Measurements from ENCODE around the gene KANK4.

DNA sequence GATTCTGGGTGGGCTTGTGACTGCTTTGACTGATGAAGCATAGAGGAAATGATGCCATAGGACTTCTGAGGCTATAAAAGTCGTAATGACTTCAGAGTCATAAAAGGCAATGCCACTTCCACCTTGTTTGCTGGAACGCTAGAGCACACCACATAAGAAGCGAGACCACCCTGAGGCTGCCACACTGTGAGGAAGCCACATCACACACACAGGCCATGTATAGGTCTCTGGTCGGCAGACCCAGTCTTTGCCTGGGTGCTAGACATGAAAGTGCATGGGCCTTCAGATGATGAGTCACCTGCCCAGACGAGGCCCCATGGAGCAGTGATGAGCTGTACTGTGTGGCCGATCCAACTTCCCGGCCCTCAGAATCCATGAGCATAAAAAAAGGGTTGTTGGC is 14.2 kb upstream of the KANK4 start:
- TF ChIP-seq POLR2A (IDR thresholded peaks at IDR 0.05), result no peak
- TF ChIP-seq, protein P1, sequence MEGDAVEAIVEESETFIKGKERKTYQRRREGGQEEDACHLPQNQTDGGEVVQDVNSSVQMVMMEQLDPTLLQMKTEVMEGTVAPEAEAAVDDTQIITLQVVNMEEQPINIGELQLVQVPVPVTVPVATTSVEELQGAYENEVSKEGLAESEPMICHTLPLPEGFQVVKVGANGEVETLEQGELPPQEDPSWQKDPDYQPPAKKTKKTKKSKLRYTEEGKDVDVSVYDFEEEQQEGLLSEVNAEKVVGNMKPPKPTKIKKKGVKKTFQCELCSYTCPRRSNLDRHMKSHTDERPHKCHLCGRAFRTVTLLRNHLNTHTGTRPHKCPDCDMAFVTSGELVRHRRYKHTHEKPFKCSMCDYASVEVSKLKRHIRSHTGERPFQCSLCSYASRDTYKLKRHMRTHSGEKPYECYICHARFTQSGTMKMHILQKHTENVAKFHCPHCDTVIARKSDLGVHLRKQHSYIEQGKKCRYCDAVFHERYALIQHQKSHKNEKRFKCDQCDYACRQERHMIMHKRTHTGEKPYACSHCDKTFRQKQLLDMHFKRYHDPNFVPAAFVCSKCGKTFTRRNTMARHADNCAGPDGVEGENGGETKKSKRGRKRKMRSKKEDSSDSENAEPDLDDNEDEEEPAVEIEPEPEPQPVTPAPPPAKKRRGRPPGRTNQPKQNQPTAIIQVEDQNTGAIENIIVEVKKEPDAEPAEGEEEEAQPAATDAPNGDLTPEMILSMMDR (IDR thresholded peaks at IDR 0.05), result no peak
- no peak for TF ChIP-seq POLR2AphosphoS5 (IDR thresholded peaks at IDR 0.05)
